NCI-H1105 treated with DMSO at 0.1 percent for 48 hours (cell line): ENCODE data around the gene SYT7.

Experiments
- DNase-seq: peaks from one replicate; lab custom pipeline; 2025; lab: John Stamatoyannopoulos, UW

Gene SYT7

DNA sequence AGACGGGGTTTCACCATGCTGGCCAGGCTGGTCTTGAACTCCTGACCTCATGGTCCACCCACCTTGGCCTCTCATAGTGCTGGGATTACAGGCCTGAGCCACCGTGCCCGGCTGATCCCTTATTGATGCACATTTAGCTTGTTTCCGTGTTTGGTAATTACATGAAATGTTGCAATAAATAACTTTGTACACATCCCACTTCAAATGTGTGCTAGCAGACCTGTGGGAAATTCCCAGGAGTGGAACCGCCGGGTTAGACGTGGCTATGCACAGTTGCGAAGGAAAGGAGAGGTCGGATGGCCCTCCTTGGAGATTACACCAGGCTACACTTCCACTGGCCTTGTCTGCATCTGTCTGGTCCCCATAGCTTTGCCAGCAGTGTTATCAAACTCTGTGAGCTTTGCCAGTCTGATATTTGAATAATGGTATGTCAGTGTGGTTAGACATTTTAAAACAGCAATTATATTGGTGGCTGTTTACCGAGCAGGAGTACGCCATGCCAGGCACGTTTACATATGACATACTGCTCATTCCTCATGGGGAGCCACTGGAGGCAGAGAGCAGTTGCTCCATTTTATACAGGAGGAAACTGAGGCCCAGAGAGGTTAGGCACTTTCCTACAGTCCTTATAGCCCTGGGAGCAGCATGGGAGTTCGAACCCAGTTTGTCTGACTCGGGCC is 27.2 kb upstream of the SYT7 start:
- DNase-seq: no peak

DNA sequence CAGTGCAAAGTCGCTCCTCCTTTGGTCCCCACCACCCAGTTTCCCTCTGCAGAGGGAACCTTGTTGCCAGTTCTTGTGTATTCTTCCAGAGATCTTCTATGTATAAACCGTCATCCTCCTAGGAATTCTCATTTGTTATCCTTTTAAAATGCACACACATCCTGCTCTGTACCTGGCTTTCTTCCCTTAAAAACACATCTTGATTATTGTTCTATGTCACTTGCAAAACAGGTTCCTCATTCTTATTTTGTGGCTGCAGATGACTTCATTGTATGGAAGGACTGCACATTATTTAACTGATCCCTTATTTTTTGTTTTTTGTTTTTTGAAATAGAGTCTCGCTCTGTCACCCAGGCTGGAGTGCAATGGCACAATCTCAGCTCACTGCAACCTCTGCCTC is 26.6 kb upstream of the SYT7 start:
- DNase-seq: no peak

GRCh38 chr11:61603667-61604066 is 22.8 kb upstream of the SYT7 start:
- DNase-seq: no peak

- DNase-seq: peak; percentile 74
Observed at GRCh38 chr11:61602775-61603569, 22.1 kb upstream of the SYT7 start.

DNA sequence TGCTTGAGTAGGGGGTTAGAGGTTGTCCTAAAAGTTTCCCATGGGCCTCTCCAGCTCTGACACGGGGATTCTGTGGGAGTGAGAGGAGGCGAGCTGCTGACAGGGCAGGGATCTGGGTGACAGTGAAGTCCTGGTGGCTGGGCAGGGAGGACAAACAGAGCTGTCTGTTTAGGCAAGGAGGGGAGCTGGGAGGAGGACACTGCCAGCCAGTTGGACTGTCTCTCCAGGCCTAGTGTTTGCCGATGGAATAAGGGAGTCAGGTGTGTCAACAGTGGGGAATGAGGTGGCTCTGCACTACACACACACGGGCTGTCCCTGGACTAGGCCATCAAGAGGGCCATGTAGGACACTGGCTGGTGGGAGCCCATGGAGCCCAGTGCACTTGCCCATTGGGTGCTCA is 20.6 kb upstream of the SYT7 start:
- DNase-seq: no peak

GRCh38 chr11:61599968-61600710 is 19.3 kb upstream of the SYT7 start:
- no peak for DNase-seq

DNA sequence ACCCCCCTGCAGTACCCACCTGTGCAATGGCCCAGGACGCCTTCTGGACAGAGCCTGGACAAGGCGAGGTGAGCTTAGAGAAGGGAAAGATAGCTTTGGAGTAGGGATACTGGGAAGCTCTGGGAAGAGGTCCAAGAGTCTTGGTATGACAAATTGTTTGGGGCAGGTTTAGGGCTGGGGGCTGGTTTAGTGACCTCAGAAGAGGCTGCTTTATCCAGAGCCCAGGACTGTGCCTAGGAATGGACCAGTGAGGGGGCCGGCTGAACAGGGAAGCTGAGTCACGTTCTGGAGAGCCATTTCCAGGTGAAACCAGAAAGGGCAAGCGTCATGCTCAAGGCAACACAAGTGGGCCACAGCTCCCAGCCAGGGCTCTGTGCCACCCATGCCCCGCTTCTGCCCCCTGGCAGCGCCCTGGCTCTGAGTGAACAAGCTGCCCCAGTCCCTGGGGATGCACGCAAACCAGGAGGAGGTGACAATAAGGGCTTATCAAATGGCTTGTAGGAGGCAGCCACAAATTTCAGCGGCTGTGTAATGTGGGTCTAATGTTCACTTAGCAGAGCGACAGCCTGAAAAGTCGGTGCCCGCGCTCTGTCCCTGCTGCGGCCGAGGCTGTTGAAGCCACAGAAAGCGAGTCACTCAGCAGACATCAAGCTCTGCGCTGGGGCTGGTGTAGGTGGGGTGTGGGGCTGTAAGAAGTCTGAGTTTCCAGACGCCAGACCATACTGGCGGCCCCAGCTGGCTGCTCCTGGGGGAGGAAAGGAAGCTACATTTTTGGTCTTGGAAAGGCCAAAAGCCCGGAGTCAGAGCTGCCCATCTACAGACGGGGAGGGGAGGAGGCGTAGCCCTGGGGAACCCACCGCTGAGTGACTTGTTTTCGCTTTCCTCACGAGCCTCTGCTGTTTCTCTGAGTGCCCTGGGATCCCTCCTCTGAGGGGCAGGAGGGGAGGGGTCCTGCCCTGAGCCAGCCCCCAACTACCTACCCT is 18.3 kb upstream of the SYT7 start:
- DNase-seq: no peak

DNA sequence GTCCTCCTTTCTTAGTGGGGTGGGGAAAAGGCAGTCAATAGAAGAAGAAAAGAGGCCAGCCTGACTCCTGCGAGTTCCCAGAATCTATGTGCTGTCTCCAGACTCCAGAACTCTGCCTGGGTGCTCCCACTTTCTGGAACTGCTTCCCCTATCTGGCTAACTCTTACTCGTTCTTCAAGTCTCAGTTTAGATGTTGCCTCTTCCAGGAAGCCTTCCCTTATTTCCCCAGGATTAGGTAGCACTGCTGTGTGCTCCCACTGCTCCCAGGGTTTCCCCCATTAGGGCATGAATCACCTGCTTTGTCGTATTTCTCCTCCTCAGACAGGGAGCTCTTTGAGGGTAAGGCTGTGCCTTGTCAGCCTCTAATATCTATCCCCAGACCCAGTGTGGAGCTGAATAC is 17.5 kb upstream of the SYT7 start:
- no peak for DNase-seq

DNA sequence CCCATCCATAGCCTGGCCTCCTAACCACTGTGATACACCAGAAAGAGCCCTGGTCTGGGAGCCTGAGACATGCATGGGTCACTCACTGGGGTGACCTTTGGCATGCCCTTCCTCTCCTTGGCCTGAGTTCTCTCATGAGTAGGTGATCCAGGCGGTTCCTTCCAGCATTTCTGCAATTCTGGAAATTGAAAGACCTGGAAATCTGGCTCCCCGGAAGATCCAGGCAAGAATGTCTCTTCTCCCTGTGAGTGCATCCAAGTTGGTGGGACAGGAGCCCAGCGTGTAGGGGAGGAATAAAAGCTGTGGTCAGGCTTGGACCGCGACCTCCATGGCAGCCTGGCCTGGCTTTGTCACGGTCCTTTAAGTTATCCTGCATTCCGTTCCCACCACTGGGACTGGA is 16.1 kb upstream of the SYT7 start:
- DNase-seq: no peak

GRCh38 chr11:61596542-61596941 is 15.7 kb upstream of the SYT7 start:
- DNase-seq: no peak

GRCh38 chr11:61594907-61595257 is 14.0 kb upstream of the SYT7 start:
- DNase-seq: no peak

DNA sequence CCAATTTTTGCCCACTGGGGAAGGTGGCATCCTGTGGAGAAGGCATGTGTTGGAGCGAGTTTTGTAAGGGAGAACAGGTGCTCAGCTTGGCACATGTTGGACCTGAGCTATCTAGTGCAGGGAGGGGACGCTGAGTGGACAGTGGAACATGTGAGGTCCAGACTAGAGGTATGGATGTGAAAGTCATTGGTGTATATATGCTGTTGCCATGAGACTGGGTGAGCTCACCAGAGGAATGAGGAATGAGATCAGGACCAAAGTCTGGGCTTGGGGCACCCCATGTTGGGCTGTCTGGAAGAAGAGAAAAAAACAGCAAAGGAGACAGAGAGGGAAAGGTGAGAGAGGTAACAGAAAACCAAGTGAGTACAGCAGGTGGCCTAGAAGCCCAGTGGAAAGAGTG is 12.3 kb upstream of the SYT7 start:
- DNase-seq: no peak

GRCh38 chr11:61592176-61592575 is 11.3 kb upstream of the SYT7 start:
- no peak for DNase-seq

- DNase-seq: no peak
Observed at GRCh38 chr11:61589961-61590360, 9.1 kb upstream of the SYT7 start.

DNA sequence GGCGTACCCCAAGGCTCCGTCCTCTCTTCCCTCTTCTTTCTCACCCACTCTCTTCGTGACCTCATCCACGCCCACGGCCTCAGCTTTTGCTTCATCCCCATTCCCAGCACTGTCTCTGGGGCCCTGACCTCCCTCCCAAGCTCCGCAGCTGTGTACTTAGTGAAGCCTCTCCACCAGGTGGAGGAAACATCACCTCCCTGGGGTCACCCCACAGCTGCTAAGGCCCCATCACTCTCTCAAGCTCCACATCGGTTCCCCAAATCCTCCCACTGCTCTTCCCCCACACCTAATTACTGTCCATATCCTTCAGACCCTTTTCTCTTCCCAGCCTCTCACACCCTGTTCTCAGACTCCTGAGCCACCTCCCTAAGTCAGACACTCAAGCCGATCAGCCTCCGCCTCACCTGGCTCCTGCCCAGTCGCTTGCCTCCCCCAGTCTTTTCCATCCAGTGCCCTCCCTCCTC is 7.9 kb upstream of the SYT7 start:
- no peak for DNase-seq

DNA sequence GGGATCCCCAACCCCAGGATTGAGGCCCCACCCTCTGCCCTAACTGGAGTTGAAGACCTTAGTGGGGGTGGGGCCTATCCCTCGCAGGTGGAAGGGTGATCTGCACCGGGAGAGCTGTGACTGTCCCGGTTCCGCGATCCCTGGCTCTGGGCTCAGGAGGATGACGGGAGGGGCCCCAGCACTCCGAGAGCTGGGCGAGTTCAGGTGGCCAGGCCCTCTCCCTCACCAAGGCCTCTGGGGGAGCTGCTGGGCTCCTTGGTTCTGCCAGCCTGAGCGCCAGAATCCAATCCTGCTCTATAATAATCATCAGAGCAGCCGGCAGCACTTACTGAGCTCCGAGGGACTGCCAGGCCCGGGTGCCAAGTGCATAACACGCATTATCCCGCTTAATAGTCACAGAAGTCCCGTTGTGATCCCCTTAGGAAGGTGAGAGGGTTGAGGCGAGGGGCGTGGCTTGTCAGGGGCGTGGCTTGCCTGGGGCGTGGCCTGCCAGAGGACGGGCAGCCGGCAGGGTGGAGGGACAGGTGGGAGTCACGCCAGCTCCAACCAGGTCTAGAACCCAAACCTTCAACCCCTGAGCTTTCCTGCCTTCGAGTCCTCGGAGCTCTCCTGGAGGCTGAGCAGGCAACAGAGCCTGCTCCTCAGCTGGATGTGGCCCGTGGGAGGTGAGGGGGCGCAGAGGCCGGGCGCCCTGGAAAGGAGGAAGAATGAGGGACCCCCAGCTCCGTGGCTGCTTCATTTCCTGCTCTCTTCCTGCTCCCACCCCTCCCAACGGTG is 7.3 kb upstream of the SYT7 start:
- DNase-seq: peak; percentile 46

GRCh38 chr11:61587541-61587941 is 6.7 kb upstream of the SYT7 start:
- DNase-seq: no peak

GRCh38 chr11:61586792-61587430 is 6.0 kb upstream of the SYT7 start:
- DNase-seq: peak; percentile 3

GRCh38 chr11:61585115-61585514 is 4.2 kb upstream of the SYT7 start:
- no peak for DNase-seq

DNA sequence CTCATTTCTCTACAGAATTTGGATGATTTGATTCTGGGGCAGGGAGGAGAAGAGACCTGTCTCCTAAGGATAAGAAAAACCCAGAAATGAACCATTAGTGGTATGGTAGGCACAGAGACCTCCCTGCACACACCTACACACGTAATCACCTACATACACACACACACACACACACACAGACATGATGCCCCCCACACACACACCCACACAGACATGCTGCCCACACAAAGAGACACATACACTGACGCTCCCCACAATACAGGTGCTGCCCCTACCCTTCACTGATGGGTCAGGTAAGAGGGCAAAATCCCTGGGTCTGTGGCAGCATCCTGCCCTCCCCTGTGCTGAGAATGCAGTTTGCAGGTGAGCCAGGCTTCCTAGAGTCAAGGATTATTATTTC is 1.1 kb upstream of the SYT7 start:
- no peak for DNase-seq
